ENCODE results near the gene USP47.

USP47 gene

DNA sequence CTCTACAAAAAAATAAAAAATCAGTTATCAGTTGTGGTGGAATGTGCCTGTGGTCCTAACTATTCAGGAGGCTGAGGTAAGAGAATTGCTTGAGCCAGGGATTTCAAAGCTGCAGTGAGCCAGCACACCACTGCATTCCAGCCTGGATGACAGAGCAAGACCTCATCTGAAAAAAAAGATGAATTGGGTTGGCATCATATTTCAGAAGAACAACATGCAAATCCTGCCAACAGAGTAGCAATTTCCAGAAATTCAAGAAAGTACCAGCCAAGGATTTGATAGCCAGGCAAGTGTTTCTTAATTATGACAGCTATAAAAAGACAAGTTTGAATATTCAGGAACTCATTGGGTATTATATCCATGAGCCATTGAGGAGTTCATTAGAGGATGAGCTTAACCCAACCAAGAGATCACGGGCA, 75.2 kb downstream of the USP47 start:
- no peak overlapping the region for H3K4me3 ChIP-seq (ENCODE audit: low read depth, low read length)
- TF ChIP-seq CTCF (IDR thresholded peaks at IDR 0.05; ENCODE audit: insufficient read depth, low read depth, low read length, missing control alignments) = no peak
- DNase-seq (ENCODE audit: low read depth) = no peak

DNA sequence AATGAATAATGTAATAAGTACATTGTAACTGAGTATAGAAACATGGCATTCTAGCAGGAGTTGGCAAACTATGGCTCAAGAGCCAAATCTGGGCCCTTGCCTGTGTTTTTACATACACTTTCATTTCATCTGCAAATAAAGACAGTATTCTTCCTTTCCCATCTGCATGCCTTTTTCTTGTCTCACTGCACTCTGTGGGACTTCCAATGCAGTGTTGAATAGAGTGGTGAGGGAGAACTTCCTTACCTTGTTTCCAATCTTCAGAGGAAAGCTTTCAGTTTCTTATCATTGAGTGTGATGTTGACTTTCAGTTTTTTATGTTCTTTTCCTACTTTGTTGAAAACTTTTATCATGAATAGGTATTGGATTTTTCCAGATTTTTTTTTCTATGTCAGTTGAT, 82.1 kb downstream of the USP47 start:
- TF ChIP-seq CTCF (IDR thresholded peaks at IDR 0.05; ENCODE audit: insufficient read depth, low read depth, low read length, missing control alignments) = no peak
- DNase-seq (ENCODE audit: low read depth) = no peak
- no peak overlapping the region for H3K4me3 ChIP-seq (ENCODE audit: low read depth, low read length)

DNA sequence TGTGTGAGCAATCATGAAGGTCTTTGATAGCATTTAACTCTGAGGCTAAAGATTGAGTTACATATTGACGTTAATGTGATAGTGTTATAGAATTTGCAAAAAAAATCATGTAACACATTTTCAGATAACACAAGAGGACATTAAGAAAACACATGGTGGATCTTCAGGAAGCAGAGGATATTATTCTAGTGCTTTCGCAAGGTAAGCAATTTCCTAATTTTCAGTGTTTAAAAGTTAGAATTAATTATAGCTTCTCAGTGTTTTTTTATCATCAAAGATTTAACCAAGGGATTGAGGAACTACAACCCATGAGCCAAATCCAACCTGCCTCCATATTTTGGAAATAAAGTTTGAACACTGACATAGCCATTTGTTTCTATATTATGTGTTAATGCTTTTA, 88.1 kb downstream of the USP47 start:
- H3K4me3 ChIP-seq (ENCODE audit: low read depth, low read length) = no peak overlapping the region
- TF ChIP-seq CTCF (IDR thresholded peaks at IDR 0.05; ENCODE audit: insufficient read depth, low read depth, low read length, missing control alignments) = no peak

GRCh38 chr11:11931461-11932055, 89.8 kb downstream of the USP47 start:
- DNase-seq (ENCODE audit: low read depth) = peak; percentile 40
- H3K4me3 ChIP-seq (ENCODE audit: low read depth, low read length) = no peak overlapping the region
- TF ChIP-seq CTCF (IDR thresholded peaks at IDR 0.05; ENCODE audit: insufficient read depth, low read depth, low read length, missing control alignments) = peak; percentile 39

More for the DNA sequence above, 88.1 kb downstream of the USP47 start:
- DNase-seq (ENCODE audit: low read depth) = no peak

DNA sequence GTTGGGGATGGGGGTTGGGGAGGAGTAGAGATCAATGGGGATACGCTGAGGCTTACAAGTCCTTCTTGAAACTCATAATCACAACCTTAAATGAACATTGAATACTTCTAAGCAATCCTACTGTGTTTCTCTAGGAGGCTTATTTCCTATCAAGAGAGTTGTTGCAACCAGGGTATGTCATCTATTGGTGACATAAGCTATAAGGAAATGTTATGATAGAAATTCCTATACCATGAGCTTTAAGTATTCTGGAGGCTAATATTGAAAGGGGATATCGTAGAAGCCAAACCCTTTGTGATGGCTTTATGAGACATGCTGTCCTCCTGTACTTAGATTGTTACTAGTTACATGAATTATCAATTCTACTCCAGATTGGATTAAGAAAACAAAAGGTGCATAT, 93.8 kb downstream of the USP47 start:
- H3K4me3 ChIP-seq (ENCODE audit: low read depth, low read length) = no peak overlapping the region
- DNase-seq (ENCODE audit: low read depth) = no peak
- no peak for TF ChIP-seq CTCF (IDR thresholded peaks at IDR 0.05; ENCODE audit: insufficient read depth, low read depth, low read length, missing control alignments)

GRCh38 chr11:11937433-11937832, 95.7 kb downstream of the USP47 start:
- no peak for TF ChIP-seq CTCF (IDR thresholded peaks at IDR 0.05; ENCODE audit: insufficient read depth, low read depth, low read length, missing control alignments)
- no peak overlapping the region for H3K4me3 ChIP-seq (ENCODE audit: low read depth, low read length)
- no peak for DNase-seq (ENCODE audit: low read depth)

GRCh38 chr11:11937957-11938356, 96.2 kb downstream of the USP47 start:
- DNase-seq (ENCODE audit: low read depth) = no peak
- H3K4me3 ChIP-seq (ENCODE audit: low read depth, low read length) = no peak overlapping the region
- no peak for TF ChIP-seq CTCF (IDR thresholded peaks at IDR 0.05; ENCODE audit: insufficient read depth, low read depth, low read length, missing control alignments)

Data from GM12865 (cell line).